BLaER1 treated with 17β-estradiol and CSF1 and Interleukin-3, amounts not matched to agents 10 nM and 100 nM (cell line): ENCODE results near the gene LRRC4.

Experiments used
- H3K27ac ChIP-seq, 11 experiments: shearing (Covaris generic); formaldehyde crosslinking; 2 replicates each; pipeline ENCODE4 v1.8.1; 2022
- H3K27me3 ChIP-seq, 11 experiments: shearing (Covaris generic); formaldehyde crosslinking; 2 replicates each; pipeline ENCODE4 v1.8.1; 2022
- H3K36me3 ChIP-seq, 11 experiments: shearing (Covaris generic); formaldehyde crosslinking; 2 replicates each; pipeline ENCODE4 v1.8.1; 2022
- H3K4me1 ChIP-seq, 10 experiments: shearing (Covaris generic); formaldehyde crosslinking; 2 replicates each; pipeline ENCODE4 v1.8.1; 2022
- H3K4me2 ChIP-seq, 11 experiments: shearing (Covaris generic); formaldehyde crosslinking; 2 replicates each; pipeline ENCODE4 v1.8.1; 2022
- H3K4me3 ChIP-seq, 10 experiments: shearing (Covaris generic); formaldehyde crosslinking; 2 replicates each; pipeline ENCODE4 v1.8.1; 2022
- H3K9ac ChIP-seq, 11 experiments: shearing (Covaris generic); formaldehyde crosslinking; 2 replicates each; pipeline ENCODE4 v1.8.1; 2022
- H3K9me3 ChIP-seq, 11 experiments: shearing (Covaris generic); formaldehyde crosslinking; replicated peaks in 1 of 11; 2 replicates each; pipeline ENCODE4 v1.8.1; 2022
- H4K20me1 ChIP-seq, 11 experiments: shearing (Covaris generic); formaldehyde crosslinking; 2 replicates each; pipeline ENCODE4 v1.8.1; 2022
- Cebpa-rat ChIP-seq, 11 experiments: shearing (Covaris generic); IDR thresholded peaks; 2 replicates each; pipeline ENCODE4 v1.8.1; 2022

The LRRC4 gene

GRCh38 chr7:128032605-128033235 is 1.5 kb upstream of the LRRC4 start:
- peak overlapping the region; percentile 76 to 95 (median 90) for H3K4me3 ChIP-seq
- peaks cover 0 to 13% (median 8%) of the 10 kb centered on the region in 11 experiments; a peak in 9 of 22 replicates for H3K27me3 ChIP-seq
- peak overlapping the region; percentile 82 to 96 (median 94) for H3K9ac ChIP-seq

GRCh38 chr7:128031901-128032604 is 816 bp upstream of the LRRC4 start:
- H3K9ac ChIP-seq, result peak overlapping the region; percentile 86 to 96 (median 94)
- H3K9me3 ChIP-seq, result peaks cover 0 to 7% (median 0%) of the 10 kb centered on the region in 11 experiments; a peak in 3 of 22 replicates
- H3K36me3 ChIP-seq, result peaks cover 0 to 36% (median 30%) of the 10 kb centered on the region in 11 experiments; a peak in 20 of 22 replicates
- H3K27ac ChIP-seq, result peak overlapping the region; percentile 69 to 95 (median 92); a peak in 21 of 22 replicates
- H3K4me2 ChIP-seq, result peak overlapping the region; percentile 96 to 100 (median 98)
- H3K4me3 ChIP-seq, result peak overlapping the region; percentile 76 to 95 (median 90)
- H3K4me1 ChIP-seq, result peaks cover 53 to 79% (median 62%) of the 10 kb centered on the region in 10 experiments
- TF ChIP-seq Cebpa-rat (IDR thresholded peaks at IDR 0.05), result no peak
- H4K20me1 ChIP-seq, result peaks cover 26 to 76% (median 53%) of the 10 kb centered on the region in 11 experiments; a peak in 21 of 22 replicates
- peaks cover 0 to 13% (median 8%) of the 10 kb centered on the region in 11 experiments; a peak in 9 of 22 replicates for H3K27me3 ChIP-seq

More at GRCh38 chr7:128032605-128033235, 1.5 kb upstream of the LRRC4 start:
- no peak for TF ChIP-seq Cebpa-rat (IDR thresholded peaks at IDR 0.05)
- Histone ChIP-seq H3K9me3 (peaks cover 0 to 7% (median 0%) of the 10 kb centered on the region in 11 experiments; a peak in 3 of 22 replicates), H3K4me1 (peaks cover 53 to 73% (median 60%) of the 10 kb centered on the region in 10 experiments), H4K20me1 (peaks cover 26 to 77% (median 48%) of the 10 kb centered on the region in 11 experiments; a peak in 21 of 22 replicates), H3K4me2 (peak overlapping the region; percentile 96 to 100 (median 98)), H3K27ac (peak overlapping the region; percentile 45 to 95 (median 92); a peak in 21 of 22 replicates), H3K36me3 (peaks cover 0 to 30% (median 29%) of the 10 kb centered on the region in 11 experiments; a peak in 20 of 22 replicates)

DNA sequence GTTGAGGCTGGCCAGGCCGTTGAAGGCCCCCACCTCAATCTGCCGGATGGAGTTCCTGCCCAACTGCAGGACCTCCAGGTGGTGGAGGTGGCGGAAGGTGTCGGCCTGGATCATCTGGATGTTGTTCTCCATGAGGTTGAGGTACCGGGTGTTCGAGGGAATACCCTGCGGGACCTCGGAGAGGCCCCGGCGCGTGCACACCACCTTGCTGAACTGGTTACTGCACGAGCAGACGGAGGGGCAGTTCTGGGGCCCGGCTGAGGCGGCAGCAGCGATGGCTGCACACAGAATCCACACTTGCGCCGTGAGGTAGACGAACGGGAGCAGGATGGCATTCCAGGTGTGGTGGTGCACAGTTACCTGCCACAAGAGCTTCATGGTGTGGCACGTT is 979 bp downstream of the LRRC4 start:
- peak overlapping the region; percentile 76 to 95 (median 90) for H3K4me3 ChIP-seq
- H3K36me3 ChIP-seq, result peaks cover 0 to 42% (median 35%) of the 10 kb centered on the region in 11 experiments; a peak in 20 of 22 replicates
- TF ChIP-seq Cebpa-rat (IDR thresholded peaks at IDR 0.05), result no peak
- peaks cover 0 to 7% (median 0%) of the 10 kb centered on the region in 11 experiments; a peak in 3 of 22 replicates for H3K9me3 ChIP-seq
- H3K4me2 ChIP-seq, result peak overlapping the region; percentile 93 to 100 (median 96)
- peak overlapping the region in 10 of 11 experiments; percentile 78 to 95 (median 92); a peak in 20 of 22 replicates for H3K27ac ChIP-seq
- H3K4me1 ChIP-seq, result peaks cover 64 to 82% (median 69%) of the 10 kb centered on the region in 10 experiments
- peak overlapping the region; percentile 86 to 96 (median 94); a peak in 21 of 22 replicates for H3K9ac ChIP-seq
- H4K20me1 ChIP-seq, result peaks cover 37 to 84% (median 65%) of the 10 kb centered on the region in 11 experiments; a peak in 21 of 22 replicates
- peaks cover 0 to 13% (median 8%) of the 10 kb centered on the region in 11 experiments; a peak in 9 of 22 replicates for H3K27me3 ChIP-seq

GRCh38 chr7:128029405-128029995 is 1.7 kb downstream of the LRRC4 start:
- Histone ChIP-seq H3K4me2 (peak overlapping the region; percentile 93 to 100 (median 96)), H3K9ac (peak overlapping the region in 10 of 11 experiments; percentile 87 to 96 (median 94); a peak in 18 of 22 replicates), H3K27ac (peak overlapping the region in 7 of 11 experiments; percentile 91 to 94 (median 92); a peak in 8 of 22 replicates), H3K4me3 (peak overlapping the region; percentile 76 to 95 (median 90); a peak in 17 of 20 replicates), H3K4me1 (peaks cover 64 to 82% (median 70%) of the 10 kb centered on the region in 10 experiments), H3K9me3 (peaks cover 0 to 7% (median 0%) of the 10 kb centered on the region in 11 experiments; a peak in 3 of 22 replicates), H3K27me3 (peaks cover 0 to 13% (median 8%) of the 10 kb centered on the region in 11 experiments; a peak in 9 of 22 replicates), H3K36me3 (peaks cover 0 to 50% (median 41%) of the 10 kb centered on the region in 11 experiments; a peak in 21 of 22 replicates), H4K20me1 (peaks cover 31 to 85% (median 69%) of the 10 kb centered on the region in 11 experiments; a peak in 21 of 22 replicates)
- TF ChIP-seq Cebpa-rat (IDR thresholded peaks at IDR 0.05), result no peak

DNA sequence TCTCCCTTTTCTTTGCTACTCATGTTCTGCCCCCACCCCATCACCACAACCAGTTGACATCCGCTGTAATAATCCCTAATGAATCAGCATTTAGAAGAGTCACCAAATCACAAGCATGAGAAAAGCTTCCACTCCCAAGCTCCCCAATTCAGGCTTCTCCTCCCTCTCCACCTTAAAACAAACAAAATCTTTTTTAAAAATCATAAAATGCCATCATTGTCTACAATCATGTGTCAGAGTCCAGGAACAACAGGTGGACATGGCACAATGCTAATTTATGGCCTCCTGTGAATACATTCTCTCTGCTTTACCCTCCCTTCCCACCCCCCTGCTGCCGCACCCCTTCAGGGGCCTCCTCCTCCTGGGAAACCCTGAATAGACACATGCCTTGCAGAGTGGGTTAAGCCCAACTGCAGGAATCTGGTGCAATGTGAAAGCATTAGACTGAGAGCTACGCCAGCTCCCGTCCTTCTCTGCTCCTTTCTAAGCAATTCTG is 3.7 kb downstream of the LRRC4 start:
- Histone ChIP-seq H3K4me3 (peak overlapping the region; percentile 33 to 95 (median 90)), H3K4me2 (peak overlapping the region; percentile 93 to 100 (median 96)), H3K27me3 (peaks cover 0 to 3% (median 0%) of the 10 kb centered on the region in 11 experiments; a peak in 5 of 22 replicates), H3K9ac (peak overlapping the region; percentile 55 to 95 (median 90); a peak in 21 of 22 replicates), H3K36me3 (peaks cover 0 to 69% (median 59%) of the 10 kb centered on the region in 11 experiments; a peak in 21 of 22 replicates), H3K9me3 (peaks cover 0 to 7% (median 0%) of the 10 kb centered on the region in 11 experiments; a peak in 3 of 22 replicates), H3K4me1 (peaks cover 64 to 84% (median 70%) of the 10 kb centered on the region in 10 experiments), H4K20me1 (peaks cover 38 to 86% (median 73%) of the 10 kb centered on the region in 11 experiments; a peak in 21 of 22 replicates), H3K27ac (peak overlapping the region in 9 of 11 experiments; percentile 14 to 74 (median 50); a peak in 16 of 22 replicates)
- TF ChIP-seq Cebpa-rat (IDR thresholded peaks at IDR 0.05), result no peak

DNA sequence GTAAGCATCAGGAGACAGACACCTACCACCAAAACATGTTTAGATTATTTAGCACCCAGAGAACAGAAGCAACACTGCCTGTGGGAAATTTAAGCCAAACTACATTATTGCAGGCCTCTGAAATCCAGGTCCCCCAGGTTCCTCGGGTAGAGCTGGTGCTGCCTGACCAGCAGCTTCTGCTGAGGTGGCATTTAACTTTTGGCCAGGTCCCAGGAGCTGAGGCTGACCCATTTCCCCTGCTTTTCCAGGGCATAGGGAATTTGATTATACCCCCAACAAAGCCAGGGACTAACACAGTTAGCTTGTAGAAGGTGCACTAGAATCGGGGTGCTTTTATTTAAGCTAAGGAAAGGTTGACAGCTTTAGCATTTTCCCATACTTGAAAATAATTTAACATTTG is 4.7 kb downstream of the LRRC4 start:
- Histone ChIP-seq H3K36me3 (peaks cover 0 to 79% (median 68%) of the 10 kb centered on the region in 11 experiments; a peak in 21 of 22 replicates), H3K9ac (peak overlapping the region; percentile 14 to 95 (median 72); a peak in 19 of 22 replicates), H3K27ac (peak overlapping the region in 10 of 11 experiments; percentile 15 to 74 (median 68); a peak in 18 of 22 replicates), H3K9me3 (peaks cover 0 to 7% (median 0%) of the 10 kb centered on the region in 11 experiments; a peak in 3 of 22 replicates), H3K27me3 (no peaks in the 10 kb centered on the region), H4K20me1 (peaks cover 42 to 95% (median 80%) of the 10 kb centered on the region in 11 experiments; a peak in 21 of 22 replicates), H3K4me3 (peak overlapping the region in 9 of 10 experiments; percentile 82 to 95 (median 90); a peak in 18 of 20 replicates), H3K4me1 (peaks cover 72 to 91% (median 78%) of the 10 kb centered on the region in 10 experiments), H3K4me2 (peak overlapping the region; percentile 93 to 100 (median 96))
- TF ChIP-seq Cebpa-rat (IDR thresholded peaks at IDR 0.05), result no peak

- H3K4me1 ChIP-seq, result peaks cover 79 to 97% (median 81%) of the 10 kb centered on the region in 10 experiments
- H3K27me3 ChIP-seq, result no peaks in the 10 kb centered on the region
- H3K4me3 ChIP-seq, result peak overlapping the region in 9 of 10 experiments; percentile 82 to 95 (median 90); a peak in 17 of 20 replicates
- peak overlapping the region in 10 of 11 experiments; percentile 53 to 95 (median 73); a peak in 19 of 22 replicates for H3K9ac ChIP-seq
- peaks cover 0 to 7% (median 0%) of the 10 kb centered on the region in 11 experiments; a peak in 3 of 22 replicates for H3K9me3 ChIP-seq
- peak overlapping the region; percentile 93 to 100 (median 96) for H3K4me2 ChIP-seq
- 0 out of 22 replicates have a peak, but pooled peaks of 3 of the 11 experiments have one; percentile 10 to 25 (median 15) for TF ChIP-seq Cebpa-rat (IDR thresholded peaks at IDR 0.05)
- H4K20me1 ChIP-seq, result peaks cover 42 to 97% (median 87%) of the 10 kb centered on the region in 11 experiments; a peak in 21 of 22 replicates
- peak overlapping the region in 10 of 11 experiments; percentile 15 to 74 (median 68); a peak in 19 of 22 replicates for H3K27ac ChIP-seq
- peaks cover under 1 to 86% (median 75%) of the 10 kb centered on the region in 11 experiments for H3K36me3 ChIP-seq
These were observed 5.4 kb downstream of the LRRC4 start for GRCh38 chr7:128025819-128026218.
